PC-9 (cell line): ENCODE results near the gene SLC8A1.

Source experiments
- EZH2 ChIP-seq: fragments of 200-600 bp; sonication (generic); IDR thresholded peaks from 2 replicates; pipeline ENCODE4 v1.8.0; 2017; ENCODE audit warnings: antibody characterized with exemption, low read depth
- TF ChIP-seq, protein P1 (sequence below): fragments of 200-600 bp; sonication (generic); conservative IDR thresholded peaks from 2 replicates; pipeline ENCODE4 v1.6.1; 2017; ENCODE audit warnings: mixed run types, antibody characterized with exemption, mild to moderate bottlenecking, moderate library complexity

DNA sequence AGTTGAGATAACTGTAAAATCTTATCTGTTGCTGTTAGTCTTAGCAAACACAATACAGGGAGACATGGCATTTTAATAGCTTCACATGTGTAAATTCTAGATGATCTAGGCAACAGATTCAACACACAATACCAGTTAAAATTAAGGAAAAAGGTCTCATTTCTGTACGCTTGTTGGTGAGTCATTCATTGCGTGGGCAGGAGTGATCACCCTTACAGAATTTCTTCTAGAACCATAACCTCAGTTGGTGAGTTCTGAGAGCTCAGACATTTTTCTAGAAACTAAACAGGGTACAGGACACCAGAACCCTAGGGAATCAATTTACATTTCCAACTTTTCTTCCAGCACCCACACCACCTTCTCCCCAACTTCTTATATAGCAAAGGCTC lies 81.9 kb downstream of the SLC8A1 start:
- TF ChIP-seq, protein P1, sequence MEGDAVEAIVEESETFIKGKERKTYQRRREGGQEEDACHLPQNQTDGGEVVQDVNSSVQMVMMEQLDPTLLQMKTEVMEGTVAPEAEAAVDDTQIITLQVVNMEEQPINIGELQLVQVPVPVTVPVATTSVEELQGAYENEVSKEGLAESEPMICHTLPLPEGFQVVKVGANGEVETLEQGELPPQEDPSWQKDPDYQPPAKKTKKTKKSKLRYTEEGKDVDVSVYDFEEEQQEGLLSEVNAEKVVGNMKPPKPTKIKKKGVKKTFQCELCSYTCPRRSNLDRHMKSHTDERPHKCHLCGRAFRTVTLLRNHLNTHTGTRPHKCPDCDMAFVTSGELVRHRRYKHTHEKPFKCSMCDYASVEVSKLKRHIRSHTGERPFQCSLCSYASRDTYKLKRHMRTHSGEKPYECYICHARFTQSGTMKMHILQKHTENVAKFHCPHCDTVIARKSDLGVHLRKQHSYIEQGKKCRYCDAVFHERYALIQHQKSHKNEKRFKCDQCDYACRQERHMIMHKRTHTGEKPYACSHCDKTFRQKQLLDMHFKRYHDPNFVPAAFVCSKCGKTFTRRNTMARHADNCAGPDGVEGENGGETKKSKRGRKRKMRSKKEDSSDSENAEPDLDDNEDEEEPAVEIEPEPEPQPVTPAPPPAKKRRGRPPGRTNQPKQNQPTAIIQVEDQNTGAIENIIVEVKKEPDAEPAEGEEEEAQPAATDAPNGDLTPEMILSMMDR: no peak
- TF ChIP-seq EZH2: no peak
